DND-41 (cell line): ENCODE data around the gene RPP14.

Experiments
- EZH2 ChIP-seq: IDR thresholded peaks from 3 replicates; pipeline ENCODE4 v1.6.1; 2012; ENCODE audit warnings: borderline replicate concordance, low read depth, mild to moderate bottlenecking, moderate library complexity, low read length, inconsistent platforms; ENCODE audit not compliant: severe bottlenecking
- TF ChIP-seq, protein P1 (sequence below): IDR thresholded peaks from 2 replicates; pipeline ENCODE4 v1.5.1; 2012; ENCODE audit warnings: borderline replicate concordance, low read length, moderate library complexity, mild to moderate bottlenecking; ENCODE audit not compliant: poor library complexity, severe bottlenecking; ENCODE audit errors: extremely low read depth

DNA sequence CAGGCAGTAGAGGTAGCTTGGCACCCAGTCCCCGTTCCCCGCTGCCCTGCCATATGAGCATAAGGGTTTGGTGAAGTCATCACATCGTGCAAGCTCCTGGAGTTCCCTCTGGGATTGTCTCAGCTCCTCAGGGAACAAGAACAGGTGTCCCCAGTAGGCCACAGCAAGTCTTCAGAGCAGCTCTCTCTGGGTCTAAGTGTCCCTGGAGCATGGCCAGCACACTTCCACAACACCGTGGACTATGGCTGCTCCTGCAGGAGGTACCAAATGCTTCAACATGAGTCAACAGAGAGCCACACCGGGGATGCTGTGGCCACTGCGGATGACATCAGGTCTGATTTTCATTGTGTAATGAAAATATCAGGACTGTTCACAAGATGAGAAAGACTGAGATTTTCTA lies 45.3 kb upstream of the RPP14 start:
- TF ChIP-seq, protein P1, sequence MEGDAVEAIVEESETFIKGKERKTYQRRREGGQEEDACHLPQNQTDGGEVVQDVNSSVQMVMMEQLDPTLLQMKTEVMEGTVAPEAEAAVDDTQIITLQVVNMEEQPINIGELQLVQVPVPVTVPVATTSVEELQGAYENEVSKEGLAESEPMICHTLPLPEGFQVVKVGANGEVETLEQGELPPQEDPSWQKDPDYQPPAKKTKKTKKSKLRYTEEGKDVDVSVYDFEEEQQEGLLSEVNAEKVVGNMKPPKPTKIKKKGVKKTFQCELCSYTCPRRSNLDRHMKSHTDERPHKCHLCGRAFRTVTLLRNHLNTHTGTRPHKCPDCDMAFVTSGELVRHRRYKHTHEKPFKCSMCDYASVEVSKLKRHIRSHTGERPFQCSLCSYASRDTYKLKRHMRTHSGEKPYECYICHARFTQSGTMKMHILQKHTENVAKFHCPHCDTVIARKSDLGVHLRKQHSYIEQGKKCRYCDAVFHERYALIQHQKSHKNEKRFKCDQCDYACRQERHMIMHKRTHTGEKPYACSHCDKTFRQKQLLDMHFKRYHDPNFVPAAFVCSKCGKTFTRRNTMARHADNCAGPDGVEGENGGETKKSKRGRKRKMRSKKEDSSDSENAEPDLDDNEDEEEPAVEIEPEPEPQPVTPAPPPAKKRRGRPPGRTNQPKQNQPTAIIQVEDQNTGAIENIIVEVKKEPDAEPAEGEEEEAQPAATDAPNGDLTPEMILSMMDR, result no peak
- no peak for TF ChIP-seq EZH2
